ENCODE data around the gene ADPRH. TPM values are rescaled to one million over a fixed set of nuclear protein-coding genes. Genes with fewer than 3 reads are reported as not detected.

Gene ADPRH
- total and polyA plus RNA-seq, 10 of the 15 experiments (the other 5 are each of a cell fraction or from before 2014, with no cell fraction given): 2.3 to 32.6 (median 19.0) TPM

DNA sequence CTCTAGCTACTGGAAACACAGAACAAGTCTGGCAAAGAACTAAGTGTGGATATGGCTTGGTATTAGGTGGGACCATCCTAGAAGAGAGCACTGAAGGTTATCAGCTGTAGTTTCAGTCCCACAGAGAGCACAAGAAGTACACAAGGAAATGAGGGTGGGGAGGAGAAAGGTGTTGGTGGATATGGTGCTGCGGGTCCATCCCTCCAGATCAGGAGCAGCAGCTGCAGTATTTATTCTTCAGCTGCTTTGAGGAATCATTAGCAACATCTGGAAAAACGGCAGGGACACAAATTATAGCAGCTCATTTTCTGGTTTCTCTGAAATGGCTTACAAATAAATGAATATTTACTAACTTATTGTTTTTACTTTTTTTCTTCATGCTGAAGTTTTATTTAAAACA is 48.8 kb upstream of the ADPRH start:
- CTCF ChIA-PET: interaction anchor here (0.8 to 1.1 kb wide), 4 partner anchors 11 to 151 kb away, joined by 3 to 5 read pairs (median 3); partner anchors contain the start of gene CD80
- FAIRE-seq (no peak), ATAC-seq (no peak)

GRCh38 chr3:119531151-119531550 is 48.1 kb upstream of the ADPRH start:
- RAD21 ChIA-PET (ENCODE audit: unreplicated experiment): interaction anchor here (1.6 kb wide), 1 partner anchor 149 kb away, joined by 3 read pairs; no protein-coding TSS in a partner anchor
- in situ Hi-C loops (cut with MboI): no loop called here
- intact Hi-C loops (cut with micrococcal nuclease; ENCODE audit: unreplicated experiment): no loop called here
- SMC1A ChIA-PET (ENCODE audit: uncharacterized antibody, unreplicated experiment): interaction anchor here (0.9 to 1.7 kb wide), 4 partner anchors 9 to 166 kb away, joined by 3 to 10 read pairs (median 4); no protein-coding TSS in a partner anchor
- Histone ChIP-seq H3K79me2 (ENCODE audit: control insufficient read depth, insufficient read depth, low read length) (peaks cover 5% of the 10 kb centered on the region), H3K9me3 (replicated peaks; ENCODE audit: control insufficient read depth, insufficient read depth, low read length) (no peaks in the 10 kb centered on the region), H2AFZ (ENCODE audit: control insufficient read depth, low read depth, low read length) (no peak overlapping the region), H3K36me3 (ENCODE audit: control insufficient read depth in 2 of 2, insufficient read depth in 2 of 2, low read length in 1 of 2) (peaks cover 8 to 43% of the 10 kb centered on the region in 2 experiments), H3K4me1 (ENCODE audit: control insufficient read depth, insufficient read depth, low read length) (no peaks in the 10 kb centered on the region), H3K4me2 (ENCODE audit: control insufficient read depth, insufficient read depth) (no peak overlapping the region), H3K9ac (ENCODE audit: control insufficient read depth, insufficient read depth, low read length) (no peak overlapping the region), H3K4me3 (no peak overlapping the region), H4K20me1 (ENCODE audit: control insufficient read depth, insufficient read depth) (no peaks in the 10 kb centered on the region), H3K27ac (ENCODE audit: control insufficient read depth, insufficient read depth) (no peak overlapping the region), H3K27me3 (replicated peaks in 1 of 2; ENCODE audit: control insufficient read depth in 2 of 2, insufficient read depth in 2 of 2, low read length in 1 of 2) (no peaks in the 10 kb centered on the region)
- WGBS (ENCODE audit: insufficient coverage, insufficient replicate concordance, low lambda C conversion rate, missing lambda C conversion rate): 95% methylated on average over 4 of the region's 4 CpGs
- POLR2A ChIA-PET: no interaction called here
- CTCF ChIA-PET: interaction anchor here (1.1 kb wide), 1 partner anchor 28 kb away, joined by 3 read pairs; the partner anchor contains the start of gene CD80
- no peak for DNase-seq (ENCODE audit: low read depth, low spot score)
- ATAC-seq: no peak
- no peak for FAIRE-seq
- no TSS peak for BruUV-seq (replicated peaks)
- no peak for TF ChIP-seq NR2F1 (conservative IDR thresholded peaks at IDR 0.05)
- no peak for TF ChIP-seq HDAC6 (IDR thresholded peaks at IDR 0.05; ENCODE audit: unreplicated experiment)
- no peak for TF ChIP-seq TCF7 (IDR thresholded peaks at IDR 0.05; ENCODE audit: borderline replicate concordance)
- no peak for TF ChIP-seq EZH2 (IDR thresholded peaks at IDR 0.05; ENCODE audit: borderline replicate concordance, control insufficient read depth, low read depth, low read length)
- TF ChIP-seq SMC3 (IDR thresholded peaks at IDR 0.05; ENCODE audit: borderline replicate concordance, low read length): no peak
- TF ChIP-seq JUNB (IDR thresholded peaks at IDR 0.05): no peak
- TF ChIP-seq NR2C1 (IDR thresholded peaks at IDR 0.05): no peak
- no peak for TF ChIP-seq WRNIP1 (IDR thresholded peaks at IDR 0.05; ENCODE audit: borderline replicate concordance, low read depth, low read length)
- no peak for TF ChIP-seq ATF7 (IDR thresholded peaks at IDR 0.05; ENCODE audit: low read depth)
- TF ChIP-seq, protein P1, sequence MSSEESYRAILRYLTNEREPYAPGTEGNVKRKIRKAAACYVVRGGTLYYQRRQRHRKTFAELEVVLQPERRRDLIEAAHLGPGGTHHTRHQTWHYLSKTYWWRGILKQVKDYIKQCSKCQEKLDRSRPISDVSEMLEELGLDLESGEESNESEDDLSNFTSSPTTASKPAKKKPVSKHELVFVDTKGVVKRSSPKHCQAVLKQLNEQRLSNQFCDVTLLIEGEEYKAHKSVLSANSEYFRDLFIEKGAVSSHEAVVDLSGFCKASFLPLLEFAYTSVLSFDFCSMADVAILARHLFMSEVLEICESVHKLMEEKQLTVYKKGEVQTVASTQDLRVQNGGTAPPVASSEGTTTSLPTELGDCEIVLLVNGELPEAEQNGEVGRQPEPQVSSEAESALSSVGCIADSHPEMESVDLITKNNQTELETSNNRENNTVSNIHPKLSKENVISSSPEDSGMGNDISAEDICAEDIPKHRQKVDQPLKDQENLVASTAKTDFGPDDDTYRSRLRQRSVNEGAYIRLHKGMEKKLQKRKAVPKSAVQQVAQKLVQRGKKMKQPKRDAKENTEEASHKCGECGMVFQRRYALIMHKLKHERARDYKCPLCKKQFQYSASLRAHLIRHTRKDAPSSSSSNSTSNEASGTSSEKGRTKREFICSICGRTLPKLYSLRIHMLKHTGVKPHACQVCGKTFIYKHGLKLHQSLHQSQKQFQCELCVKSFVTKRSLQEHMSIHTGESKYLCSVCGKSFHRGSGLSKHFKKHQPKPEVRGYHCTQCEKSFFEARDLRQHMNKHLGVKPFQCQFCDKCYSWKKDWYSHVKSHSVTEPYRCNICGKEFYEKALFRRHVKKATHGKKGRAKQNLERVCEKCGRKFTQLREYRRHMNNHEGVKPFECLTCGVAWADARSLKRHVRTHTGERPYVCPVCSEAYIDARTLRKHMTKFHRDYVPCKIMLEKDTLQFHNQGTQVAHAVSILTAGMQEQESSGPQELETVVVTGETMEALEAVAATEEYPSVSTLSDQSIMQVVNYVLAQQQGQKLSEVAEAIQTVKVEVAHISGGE (CRISPR knock-in tag; IDR thresholded peaks at IDR 0.05): no peak

More for the DNA sequence above, 48.8 kb upstream of the ADPRH start:
- no peaks in the 10 kb centered on the region for H3K9me3 ChIP-seq (replicated peaks; ENCODE audit: control insufficient read depth, insufficient read depth, low read length)
- H3K4me1 ChIP-seq (ENCODE audit: control insufficient read depth, insufficient read depth, low read length): no peaks in the 10 kb centered on the region
- TF ChIP-seq MLLT1 (IDR thresholded peaks at IDR 0.05) (no peak), NR2F1 (conservative IDR thresholded peaks at IDR 0.05) (no peak)
- H3K9ac ChIP-seq (ENCODE audit: control insufficient read depth, insufficient read depth, low read length): no peak overlapping the region
- ChIA-PET RAD21 (ENCODE audit: unreplicated experiment) (interaction anchor here (1.6 kb wide), 1 partner anchor 149 kb away, joined by 3 read pairs; no protein-coding TSS in a partner anchor), SMC1A (ENCODE audit: uncharacterized antibody, unreplicated experiment) (interaction anchor here (0.7 to 1.7 kb wide), 9 partner anchors 9 to 255 kb away, joined by 3 to 10 read pairs (median 3); no protein-coding TSS in a partner anchor), POLR2A (no interaction called here)
- no peak overlapping the region for H3K4me2 ChIP-seq (ENCODE audit: control insufficient read depth, insufficient read depth)
- no peaks in the 10 kb centered on the region for H4K20me1 ChIP-seq (ENCODE audit: control insufficient read depth, insufficient read depth)
- H2AFZ ChIP-seq (ENCODE audit: control insufficient read depth, low read depth, low read length): no peak overlapping the region
- peaks cover 5% of the 10 kb centered on the region for H3K79me2 ChIP-seq (ENCODE audit: control insufficient read depth, insufficient read depth, low read length)
- 85% methylated on average over 2 of the region's 2 CpGs for WGBS (ENCODE audit: insufficient coverage, insufficient replicate concordance, low lambda C conversion rate, missing lambda C conversion rate)
- H3K27ac ChIP-seq (ENCODE audit: control insufficient read depth, insufficient read depth): no peak overlapping the region
- no peak overlapping the region for H3K4me3 ChIP-seq
- H3K27me3 ChIP-seq (replicated peaks in 1 of 2; ENCODE audit: control insufficient read depth in 2 of 2, insufficient read depth in 2 of 2, low read length in 1 of 2): no peaks in the 10 kb centered on the region
- DNase-seq (ENCODE audit: low read depth, low spot score): no peak
- intact Hi-C loops (cut with micrococcal nuclease; ENCODE audit: unreplicated experiment): no loop called here
- H3K36me3 ChIP-seq (ENCODE audit: control insufficient read depth in 2 of 2, insufficient read depth in 2 of 2, low read length in 1 of 2): peaks cover 8 to 47% of the 10 kb centered on the region in 2 experiments
- in situ Hi-C loops (cut with MboI): no loop called here
- BruUV-seq (replicated peaks): no TSS peak
